Measurements from ENCODE around the gene RAB11FIP5.

Gene RAB11FIP5

DNA sequence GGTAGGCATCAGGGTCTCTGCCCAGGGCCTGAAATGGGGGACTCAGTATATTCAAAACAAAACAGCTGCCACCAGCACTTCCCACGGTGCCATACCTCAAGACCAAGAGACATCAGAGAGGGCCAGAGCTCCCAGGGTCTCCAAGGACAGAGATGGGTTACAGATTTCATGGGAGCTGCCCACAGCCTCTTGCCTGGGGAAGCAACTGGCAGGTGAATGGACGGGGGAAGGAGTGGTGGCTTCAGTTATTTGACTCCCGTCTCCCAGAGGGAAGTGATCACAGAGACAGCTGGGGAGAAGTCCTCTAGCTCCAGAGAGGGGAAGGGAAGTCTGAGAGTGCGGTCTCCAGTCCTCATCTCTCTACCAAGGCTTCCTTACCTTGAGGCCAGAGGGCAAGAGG lies 25.4 kb downstream of the RAB11FIP5 start:
- no peak for DNase-seq (ENCODE audit: low spot score)

DNA sequence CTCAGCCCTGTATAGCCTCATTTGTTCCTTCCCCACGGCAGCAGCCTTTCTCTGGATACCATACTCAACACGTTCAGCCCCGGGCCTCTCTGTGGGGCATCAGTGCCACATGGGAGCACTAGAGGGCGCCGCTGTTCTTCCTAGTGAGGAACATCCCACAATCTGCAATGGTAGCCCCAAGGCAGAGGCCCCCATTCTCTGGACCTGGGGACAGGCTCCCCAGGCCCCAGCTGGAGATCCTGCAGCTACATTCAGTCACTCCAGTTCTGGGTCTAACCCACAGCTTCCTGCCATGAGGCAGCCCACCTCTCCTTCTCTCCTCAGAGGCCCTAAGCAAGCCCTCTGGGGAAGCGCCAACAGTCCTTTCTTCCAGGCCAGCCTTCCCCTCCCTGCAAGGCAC lies 27.1 kb downstream of the RAB11FIP5 start:
- peak; percentile 84 for DNase-seq (ENCODE audit: low spot score)

DNA sequence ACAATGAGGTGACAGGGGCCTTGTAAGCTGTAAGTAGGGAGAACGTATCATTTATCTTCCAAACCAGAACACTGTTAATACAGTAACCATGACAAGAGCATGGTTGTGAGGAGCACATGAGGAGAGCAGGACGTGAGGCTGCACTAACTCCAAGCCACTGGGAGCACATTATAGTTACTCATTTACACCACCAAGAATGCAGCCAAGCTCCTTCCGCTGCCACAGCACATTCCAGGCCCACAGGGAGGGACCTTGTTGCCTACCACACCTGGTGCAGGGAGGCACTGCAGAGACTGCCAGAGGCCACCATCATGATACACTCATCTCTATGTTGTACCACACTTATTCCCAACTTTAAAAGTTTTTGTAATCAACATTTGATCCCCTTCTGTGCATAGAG lies 27.8 kb downstream of the RAB11FIP5 start:
- DNase-seq (ENCODE audit: low spot score), result no peak

DNA sequence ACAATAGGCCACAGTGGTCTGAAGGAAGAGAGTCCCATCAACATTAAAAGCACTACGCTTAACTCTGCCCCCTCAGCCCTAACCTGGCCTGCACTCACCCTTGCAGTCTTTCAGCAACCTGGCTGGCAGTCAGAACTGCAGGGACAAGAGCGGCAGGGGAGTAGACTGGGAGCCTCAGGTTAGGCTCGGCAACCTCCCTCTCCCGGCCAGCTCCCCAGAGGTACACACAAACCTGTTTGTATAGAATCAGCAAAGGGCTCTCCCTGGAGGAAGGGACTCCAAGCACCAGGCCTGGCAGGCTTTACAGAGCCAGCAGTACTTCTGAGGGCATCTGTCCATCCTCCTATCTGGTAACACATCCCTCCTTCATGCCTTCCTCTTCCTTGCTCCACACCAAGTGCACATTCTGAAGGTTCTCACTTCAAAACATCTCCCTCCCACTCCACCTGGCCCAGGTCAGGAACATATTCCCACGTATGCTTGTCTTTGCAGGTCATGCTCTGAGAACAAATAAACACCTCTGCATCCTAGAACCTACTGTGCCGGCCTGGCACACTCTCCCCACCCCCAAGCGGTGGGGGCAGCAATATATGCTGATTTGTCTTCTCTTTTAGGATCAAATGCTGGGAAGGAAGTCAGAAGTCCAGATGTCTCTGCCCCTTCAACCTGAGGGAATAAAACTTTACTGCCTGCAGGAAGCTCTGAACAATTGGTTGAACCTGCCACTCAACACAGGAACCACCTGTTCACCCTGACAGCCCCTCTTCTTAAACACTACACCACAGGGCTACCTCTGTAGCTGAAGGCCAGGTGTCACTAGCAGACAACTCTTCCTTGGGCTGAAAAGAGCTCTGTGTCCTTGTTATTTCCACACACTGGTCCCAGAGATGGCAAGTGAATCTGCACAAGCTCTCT lies 28.6 kb downstream of the RAB11FIP5 start:
- DNase-seq (ENCODE audit: low spot score), result no peak

DNA sequence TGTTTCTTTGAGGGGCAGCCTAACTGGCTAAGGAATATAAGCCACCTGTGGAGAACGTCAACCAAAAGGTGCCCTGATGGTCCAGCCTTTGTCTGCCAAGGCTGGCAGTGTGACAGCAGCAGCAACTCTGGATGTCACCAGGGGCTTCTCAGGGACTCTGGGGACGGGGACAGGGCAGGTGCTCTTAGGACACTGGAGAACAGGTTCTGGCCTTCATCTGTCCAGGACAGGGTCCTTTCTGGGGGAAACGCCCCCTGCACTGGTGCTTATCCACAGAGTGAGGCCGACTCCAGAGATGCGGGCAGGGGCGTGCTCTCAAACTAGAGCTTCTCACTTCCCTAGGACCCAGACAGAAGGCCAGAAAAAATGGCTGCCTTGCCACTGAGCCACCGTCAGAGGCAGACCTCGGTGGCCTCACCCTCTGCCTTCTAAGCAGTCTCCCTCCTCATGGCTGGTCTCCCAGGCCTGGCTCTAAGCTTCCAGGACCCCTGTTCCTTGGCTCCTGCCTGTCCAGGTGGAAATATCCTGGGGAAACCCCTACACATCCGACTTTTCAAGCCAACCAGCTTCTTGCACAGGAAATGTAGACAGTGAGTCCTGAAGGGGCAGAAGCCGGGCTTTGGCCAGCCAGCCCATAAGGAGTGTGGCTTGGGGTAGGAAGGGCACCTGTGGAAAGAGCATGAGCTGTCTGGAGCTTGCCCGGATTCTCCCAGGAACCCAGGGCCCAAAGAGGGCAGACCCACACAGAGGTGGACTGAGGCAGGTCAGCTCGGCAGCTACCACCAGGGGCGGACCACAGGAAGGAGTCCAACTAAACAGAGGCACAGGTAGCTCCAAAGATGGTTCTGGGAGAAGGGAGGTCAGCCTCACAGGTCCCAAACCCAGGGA lies 30.0 kb downstream of the RAB11FIP5 start:
- DNase-seq (ENCODE audit: low spot score), result no peak

DNA sequence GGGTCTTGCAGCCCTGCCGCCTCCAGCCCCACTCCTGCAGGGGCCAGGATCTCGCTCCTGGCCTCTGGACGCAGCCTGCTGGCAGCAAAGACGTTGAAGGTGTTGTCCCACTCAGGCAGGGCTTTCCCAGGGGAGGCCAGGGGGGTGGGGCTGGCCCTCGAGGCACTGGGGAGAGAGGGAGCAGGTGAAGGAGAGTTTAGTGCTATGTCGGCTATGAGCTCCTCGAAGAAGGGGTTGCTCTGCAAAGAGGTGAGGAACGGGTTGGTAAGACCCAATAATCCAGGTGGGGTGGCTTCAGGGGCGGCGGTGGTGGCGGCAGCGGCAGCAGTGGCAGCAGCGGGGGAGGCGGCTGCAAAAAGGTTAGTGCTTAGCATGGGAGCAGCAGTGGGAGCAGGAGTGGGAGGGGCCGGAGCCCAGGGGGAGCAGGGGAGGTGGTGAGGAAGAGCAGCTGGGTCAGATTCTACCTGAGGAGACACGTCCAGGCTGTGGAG lies 31.5 kb downstream of the RAB11FIP5 start:
- DNase-seq (ENCODE audit: low spot score), result no peak

DNA sequence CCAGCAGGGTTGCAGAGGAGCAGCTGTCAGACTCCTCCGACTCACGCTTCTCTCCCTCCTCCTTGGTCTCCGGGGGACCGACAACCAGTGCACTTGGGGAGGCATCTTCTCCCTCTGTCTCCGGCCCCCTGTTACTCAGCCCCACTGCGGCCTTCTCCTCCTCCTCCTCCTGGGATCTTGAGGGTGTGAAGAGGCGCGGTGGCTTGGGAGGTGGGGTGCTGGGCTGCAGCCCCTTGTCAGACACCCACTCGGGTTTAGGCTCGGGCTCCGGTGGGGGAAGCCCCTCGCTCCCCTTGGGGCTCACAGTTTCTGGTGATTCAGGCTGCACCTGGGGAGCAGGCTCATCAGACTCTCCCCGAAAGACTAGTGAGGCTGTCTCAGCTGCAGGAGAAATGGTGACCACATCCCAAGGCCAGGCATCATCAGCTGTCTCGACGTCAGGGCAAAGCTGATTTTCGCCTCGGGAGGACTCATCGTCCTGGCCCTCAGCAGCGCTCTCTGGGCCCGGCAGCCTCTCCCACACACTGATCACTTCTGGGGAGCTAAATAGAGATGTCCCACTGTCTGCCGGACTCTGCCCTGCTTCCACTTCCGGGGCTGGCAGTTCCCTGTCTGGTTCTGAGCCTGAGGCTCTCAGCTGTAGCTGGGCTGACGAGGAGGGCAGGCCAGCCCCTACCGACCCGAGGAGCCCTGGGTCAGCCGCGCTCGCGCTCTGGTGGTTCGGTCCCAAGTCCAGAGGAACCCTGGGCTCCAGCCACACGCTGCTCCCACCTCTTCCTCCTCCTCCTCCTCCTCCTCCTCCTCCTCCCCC lies 32.2 kb downstream of the RAB11FIP5 start:
- DNase-seq (ENCODE audit: low spot score), result no peak

DNA sequence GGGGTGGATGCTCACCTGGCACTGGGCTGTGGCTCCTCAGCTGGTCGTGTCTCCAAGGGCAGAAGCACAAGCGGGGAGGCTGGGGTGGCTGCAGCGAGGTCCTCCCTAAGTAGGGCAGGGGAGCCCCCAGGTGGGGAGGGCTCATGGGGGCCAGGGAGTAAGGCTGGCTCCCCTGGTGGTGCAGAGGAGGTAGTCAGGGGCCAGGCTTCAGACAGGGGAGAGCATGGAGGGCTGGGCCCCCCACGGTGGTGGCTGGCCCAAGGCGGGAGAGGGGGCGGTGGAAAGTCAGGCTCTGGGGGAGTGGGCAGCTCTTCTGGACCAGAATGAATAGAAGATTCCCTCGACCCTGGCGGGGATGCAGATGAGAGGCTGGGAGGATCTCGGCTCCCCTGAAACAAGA lies 33.1 kb downstream of the RAB11FIP5 start:
- DNase-seq (ENCODE audit: low spot score), result no peak

DNA sequence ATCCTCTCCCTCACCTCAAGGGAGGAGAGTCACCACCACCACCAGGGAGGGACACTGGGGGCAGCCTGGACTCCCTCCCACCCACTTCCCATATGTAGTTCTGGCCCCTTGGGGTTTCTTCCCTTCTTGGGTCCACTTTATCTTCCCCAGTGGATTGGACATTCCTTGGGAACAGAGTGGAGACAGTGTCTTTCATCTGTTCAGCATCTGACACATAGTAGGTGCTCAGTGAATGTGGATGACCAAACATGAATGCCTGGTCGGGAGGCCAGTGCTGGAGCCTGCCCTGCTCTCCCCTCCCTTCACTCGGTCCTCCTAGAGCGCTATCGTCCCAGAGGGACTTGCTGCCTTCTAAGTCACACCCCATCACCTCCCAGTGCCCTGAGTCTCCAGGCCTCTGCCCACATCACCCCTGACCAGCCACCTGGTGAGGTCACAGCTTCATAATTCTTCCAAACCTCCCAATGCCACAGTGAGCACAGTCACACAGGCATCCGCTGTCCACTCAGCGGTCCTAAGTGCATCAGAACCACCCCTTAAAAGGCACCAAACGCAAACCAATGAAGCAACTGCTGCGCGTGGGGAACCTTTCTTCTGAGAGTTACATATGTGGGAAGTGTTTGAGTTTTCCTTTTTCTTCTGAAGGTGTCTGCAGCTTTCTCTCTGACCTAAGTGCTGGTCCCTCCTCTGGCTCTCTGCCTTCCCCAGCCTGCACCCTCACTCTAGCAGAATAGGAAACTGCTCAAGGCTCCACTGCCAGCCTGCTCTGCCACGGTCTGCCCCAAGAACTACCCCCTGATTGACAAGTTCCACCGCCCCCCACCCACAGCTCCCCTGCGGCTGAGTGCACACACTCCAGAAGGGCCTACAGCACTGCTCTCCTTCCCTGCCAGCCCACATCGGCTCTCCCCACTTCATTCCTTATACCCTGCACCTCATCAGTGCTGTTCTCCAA lies 34.0 kb downstream of the RAB11FIP5 start:
- DNase-seq (ENCODE audit: low spot score), result no peak

DNA sequence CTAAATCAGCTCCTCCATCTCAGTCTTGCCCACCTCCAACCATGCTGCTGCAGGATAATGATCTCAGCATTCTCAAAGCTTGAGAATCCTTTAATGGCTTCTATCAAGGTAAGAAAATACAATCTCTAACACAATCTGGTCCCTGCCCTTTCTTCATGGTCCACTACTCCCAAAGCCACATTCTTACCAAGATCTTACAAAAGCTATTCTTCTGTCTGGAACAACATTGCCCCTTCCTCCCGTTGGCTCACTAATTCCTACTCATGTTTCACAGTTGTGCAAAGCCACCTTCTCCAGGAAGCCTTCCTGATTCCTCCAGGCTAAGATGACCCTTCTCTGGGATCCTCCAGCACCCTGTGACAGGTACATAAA lies 35.3 kb downstream of the RAB11FIP5 start:
- DNase-seq (ENCODE audit: low spot score), result no peak

DNA sequence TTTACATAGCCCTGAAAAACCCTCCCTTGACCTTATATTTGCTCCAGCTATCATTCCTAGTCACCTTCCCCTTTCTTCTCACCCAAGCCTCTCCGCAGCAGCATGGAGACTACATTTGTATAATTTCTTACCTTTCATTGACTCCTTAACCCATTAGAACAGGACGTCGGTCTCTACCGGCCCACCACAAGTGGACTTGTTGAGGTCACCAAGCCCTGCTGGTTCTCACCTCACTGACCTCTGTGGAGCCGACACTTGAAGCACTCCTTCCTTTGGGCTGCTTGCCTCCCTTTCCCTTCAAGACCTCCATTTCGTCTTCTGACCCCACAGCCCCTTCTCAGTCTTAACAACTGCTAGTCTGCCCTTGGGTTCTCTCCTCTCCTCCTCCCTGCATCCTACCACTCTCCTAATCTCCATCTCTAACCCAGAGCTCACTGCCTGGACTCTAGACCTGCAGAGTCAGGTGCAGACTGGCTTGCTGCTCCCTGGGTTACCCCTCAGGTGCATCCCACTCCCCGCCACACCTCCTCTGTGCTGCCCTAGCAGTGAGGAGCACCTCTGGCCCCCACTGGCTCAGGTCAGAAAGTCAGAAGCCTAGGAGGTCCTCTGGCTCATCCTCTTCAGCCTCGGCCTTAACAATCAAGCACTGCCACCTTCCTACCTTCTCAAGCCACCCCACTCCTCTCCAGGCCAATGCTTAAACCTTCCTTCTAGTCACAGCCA lies 35.9 kb downstream of the RAB11FIP5 start:
- DNase-seq (ENCODE audit: low spot score), result no peak

DNA sequence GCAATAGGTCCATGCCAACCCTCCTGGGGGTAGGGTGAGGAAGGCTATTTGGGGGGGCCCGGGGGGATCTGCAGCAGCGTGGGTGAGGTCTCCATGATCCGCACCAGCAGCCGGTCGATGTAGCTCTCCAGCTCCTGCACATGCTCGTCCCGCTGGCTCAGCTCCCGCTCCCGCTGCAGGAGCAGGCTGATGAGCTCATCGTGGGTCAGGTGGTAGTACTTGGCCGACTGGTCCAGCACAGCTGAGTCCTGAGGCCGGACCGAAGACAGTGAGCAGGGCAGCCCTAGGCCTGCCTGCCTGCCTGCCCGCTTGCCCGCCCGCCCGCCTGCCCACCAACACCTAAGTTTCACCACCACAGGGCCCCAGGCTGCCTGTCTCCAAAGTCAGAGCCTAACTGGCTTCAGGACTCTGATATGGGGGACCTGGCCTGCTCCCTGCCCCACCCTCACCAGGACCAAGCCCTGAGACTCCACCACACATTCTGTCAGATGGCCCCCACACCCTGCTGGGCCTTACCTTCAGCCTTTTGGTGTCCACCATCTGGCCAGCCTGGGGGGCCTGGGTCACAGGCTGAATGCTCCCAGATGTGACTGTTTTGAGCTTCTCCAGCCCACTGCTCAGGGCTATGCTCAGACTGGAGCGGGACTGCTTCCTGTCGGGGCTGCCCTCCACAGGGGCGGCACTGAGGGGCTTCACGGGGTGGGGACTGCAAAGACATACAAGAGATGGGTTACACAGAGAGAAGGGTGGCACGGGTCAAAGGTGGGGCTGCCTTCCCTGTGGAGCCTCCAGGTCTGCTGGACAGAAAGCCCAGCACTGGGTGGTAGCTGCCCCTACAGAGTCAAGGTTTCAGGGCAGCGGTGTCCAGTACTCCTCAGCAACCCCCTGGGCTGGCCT lies 37.0 kb downstream of the RAB11FIP5 start:
- no peak for DNase-seq (ENCODE audit: low spot score)

DNA sequence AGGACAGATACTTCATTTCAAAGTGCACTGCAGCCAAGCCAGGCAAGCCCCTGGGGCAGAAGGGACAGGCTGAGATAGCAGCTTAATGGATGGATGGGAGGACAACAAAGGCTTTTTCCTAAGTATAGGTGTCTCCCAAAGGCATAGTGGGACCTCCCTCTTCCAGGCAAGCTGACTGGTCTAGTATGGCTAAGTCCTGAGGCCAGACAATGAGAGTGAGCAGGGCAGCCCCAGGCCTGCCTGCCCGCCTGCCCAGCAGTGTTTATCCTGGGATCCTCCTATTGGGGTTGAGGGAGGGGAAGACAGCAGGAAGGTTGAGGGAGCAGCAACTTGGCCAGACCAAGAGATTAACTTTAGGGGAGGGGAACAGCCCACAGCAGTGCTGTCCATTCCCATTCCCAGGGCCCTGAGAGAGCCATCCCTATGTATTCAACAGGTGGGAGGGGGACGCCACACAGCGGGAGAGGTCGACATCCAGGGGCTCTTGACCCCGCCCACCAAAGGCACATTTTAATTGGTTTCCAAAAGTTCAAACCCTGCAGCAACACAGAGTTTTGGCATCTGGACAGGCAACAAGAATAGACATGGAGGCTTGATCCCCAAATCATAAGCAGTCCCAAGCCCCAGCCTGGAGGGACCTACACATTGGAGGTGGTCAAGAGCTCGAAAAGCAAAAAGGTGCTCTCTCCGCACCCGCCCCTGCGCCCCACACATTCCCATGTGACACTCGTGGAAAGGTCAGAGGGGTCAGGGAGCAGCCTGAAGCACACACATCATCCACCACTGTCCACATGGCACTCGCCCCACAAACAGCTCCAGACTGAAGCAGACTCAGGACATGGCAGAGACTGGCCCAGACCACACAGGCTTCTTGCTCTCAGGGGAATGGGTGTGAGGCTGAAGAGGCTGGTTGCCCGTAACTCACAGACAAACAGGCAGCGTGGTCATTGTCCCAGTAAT lies 38.4 kb downstream of the RAB11FIP5 start:
- DNase-seq (ENCODE audit: low spot score), result no peak

DNA sequence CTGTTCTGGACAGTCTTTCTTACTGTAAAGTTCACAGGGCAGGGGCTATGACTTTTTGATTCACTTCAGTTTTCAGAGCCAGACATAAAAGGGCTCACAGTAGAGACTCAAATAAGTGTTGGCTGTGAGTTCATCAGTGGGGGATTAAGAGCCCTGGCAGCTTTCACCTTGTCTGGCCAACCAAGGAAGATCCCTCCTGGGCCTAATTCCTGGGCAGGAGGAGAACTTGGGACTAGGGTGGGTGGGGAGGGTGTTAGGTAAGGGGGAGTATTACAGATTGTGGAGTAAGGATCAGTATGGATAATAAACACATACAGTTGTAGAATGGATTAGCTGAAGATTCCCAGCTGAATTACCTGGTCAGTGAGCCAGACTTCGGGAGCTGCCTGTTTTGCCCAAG lies 40.3 kb downstream of the RAB11FIP5 start:
- DNase-seq (ENCODE audit: low spot score), result no peak

DNA sequence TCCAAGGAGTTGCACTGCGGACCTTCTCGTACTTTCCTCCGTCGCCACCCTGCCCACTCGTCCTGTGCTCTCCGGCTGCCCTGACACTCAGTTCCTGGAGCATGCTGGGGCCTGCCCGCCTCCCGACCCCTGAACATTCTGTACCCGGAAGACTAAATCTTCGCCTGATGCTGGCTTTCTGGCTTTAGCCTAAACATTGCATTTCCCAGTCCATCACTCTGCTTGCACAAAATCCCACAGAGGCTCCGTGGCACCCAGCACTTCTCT lies 40.7 kb downstream of the RAB11FIP5 start:
- peak; percentile 4 for DNase-seq (ENCODE audit: low spot score)

DNA sequence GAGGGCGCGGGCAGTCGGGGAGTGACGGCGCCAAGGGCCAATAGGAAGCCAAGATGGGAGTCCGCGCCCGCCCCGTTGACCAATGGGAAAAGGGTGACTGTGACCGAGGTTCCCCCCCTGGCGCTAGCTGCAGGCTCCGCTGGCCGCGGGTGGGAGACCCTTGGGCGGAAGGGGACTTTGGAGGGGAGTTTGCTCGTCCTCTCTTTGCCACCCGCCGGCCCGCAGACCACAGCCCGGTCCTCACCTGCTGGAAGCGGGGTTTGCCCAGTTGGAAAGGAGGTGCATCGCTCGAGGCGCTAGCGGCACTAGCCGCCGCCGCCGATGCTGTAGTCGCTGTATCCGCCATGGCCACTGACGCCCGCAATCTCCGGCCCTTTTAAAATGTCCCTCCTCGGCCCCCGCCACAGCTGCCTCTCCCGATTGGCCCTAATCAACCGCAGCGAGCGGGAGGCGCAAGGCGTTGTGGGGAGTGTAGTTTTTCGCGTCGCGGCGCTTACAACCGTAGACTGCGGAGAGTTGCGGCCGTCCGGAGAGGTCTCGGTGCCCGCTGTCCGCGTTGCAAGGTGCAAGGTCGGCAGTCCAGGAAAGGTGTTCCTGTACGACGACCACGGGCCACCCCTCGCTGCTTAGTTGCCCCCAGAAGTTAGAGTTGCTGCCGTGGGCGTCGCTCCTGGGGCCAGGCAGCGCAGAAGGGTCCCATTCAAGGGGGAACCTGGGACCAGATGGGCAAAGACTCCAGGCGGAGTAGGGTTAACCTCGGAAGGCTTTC lies 41.2 kb downstream of the RAB11FIP5 start, which contains the start of gene SFXN5:
Gene SFXN5, minus strand, starts transcription at position 353 of the 769 bp plus-strand sequence. Its CDS starts 7 bp downstream, at position 346.
- peak; percentile 96 for DNase-seq (ENCODE audit: low spot score)

DNA sequence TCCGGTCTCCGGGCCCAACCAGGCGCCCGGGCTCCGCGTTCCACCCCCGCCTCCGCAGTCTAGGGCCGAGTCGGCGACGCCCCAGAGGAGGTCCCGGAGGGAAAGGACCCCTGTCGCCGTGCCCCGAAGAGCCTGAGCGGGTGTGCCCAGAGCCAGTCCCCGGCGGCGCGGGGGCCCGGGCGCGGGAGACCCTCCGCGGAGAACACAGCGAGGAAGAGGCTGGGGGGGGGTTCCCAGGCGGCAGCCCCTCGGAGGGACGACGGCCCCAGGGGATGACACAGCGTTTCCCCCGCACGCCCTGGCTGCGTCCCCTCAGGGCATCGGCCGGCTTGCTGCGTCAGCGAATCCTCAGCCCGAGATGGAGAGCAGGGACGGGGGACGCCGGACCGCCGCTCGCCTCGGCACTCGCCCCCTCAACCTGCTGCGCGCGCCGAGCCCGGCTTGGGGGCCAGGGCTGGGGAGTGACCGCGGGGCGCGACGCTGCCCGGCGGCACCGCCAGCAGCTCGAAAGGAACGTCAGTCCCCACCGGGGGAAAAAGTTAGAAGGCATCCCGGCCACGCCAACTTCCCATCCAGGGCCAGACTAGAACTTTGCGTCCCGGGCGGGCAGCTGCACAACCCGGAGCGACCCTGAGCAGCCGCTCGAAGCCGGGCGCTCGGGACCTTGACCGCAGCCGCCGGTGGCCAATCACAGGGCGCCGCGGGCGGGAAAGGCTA lies 41.9 kb downstream of the RAB11FIP5 start:
- no peak for DNase-seq (ENCODE audit: low spot score)
